Stimulated activated naive CD8-positive, alpha-beta T cell treated with anti-CD3 and anti-CD28 coated beads, Interleukin-15, Interleukin-2, amounts not matched to agents 100 ng/mL and 50 ng/mL, for 24 hours (primary cell): ENCODE measurements around the gene AQP1.

Experiments used
- H3K27ac Mint-ChIP-seq: one replicate; pipeline ENCODE4 v1.8.0; 2021; ENCODE audit warnings: mild to moderate bottlenecking, mixed read lengths
- H3K27me3 Mint-ChIP-seq: one replicate; pipeline ENCODE4 v1.8.0; 2021; ENCODE audit warnings: mixed read lengths
- H3K36me3 Mint-ChIP-seq: one replicate; pipeline ENCODE4 v1.8.0; 2021; ENCODE audit warnings: low read depth, mixed read lengths
- H3K4me1 Mint-ChIP-seq: one replicate; pipeline ENCODE4 v1.8.0; 2021; ENCODE audit warnings: low read depth, mixed read lengths
- H3K4me3 Mint-ChIP-seq: one replicate; pipeline ENCODE4 v1.8.0; 2021; ENCODE audit warnings: mild to moderate bottlenecking, mixed read lengths
- H3K9me3 Mint-ChIP-seq: one replicate; pipeline ENCODE4 v1.8.0; 2021; ENCODE audit warnings: mixed read lengths

The AQP1 gene

DNA sequence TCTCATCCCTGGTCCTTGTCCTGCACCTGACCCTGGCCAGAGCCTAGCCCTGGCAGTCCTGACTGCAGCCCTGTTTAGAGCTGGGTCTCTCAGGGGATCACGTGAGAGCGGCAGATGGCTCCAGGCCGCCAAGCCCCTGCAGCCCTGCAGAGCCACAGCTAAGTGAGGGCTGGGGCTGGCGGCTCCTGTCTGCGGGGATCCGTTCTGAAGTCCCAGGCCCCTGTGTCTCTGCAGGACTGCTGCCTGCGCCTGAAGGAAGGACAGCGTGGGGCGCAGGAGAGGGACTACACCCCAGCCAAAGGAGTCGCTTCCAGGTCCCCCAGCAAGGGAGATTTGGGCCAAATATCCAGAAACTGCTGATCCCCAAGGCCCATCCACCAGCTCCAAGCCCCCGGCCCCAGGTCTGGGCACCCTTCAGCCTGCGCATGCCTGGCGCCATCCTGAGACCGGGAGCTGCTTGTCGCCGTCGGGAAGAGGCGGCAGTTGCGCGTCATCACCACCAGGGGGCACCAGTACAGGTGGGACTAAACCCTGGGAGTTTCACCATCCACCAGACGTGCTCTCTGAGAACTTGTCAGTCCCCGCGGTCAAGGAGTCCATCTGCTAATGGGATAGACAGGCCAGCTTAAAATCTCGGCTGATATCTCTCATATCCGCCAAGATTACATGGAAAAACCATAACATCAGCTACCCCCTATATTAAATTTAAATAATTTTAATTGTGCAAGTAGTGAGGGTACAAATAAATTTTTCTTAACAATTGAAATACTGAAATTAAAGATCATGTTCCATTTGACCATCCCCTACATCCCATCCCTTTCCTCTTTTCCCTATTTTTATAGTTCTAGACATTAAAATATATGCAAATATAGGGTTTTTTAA, 27.0 kb downstream of the AQP1 start:
- no peaks in the 10 kb centered on the region for H3K4me1 Mint-ChIP-seq
- H3K36me3 Mint-ChIP-seq: no peaks in the 10 kb centered on the region
- H3K9me3 Mint-ChIP-seq: no peaks in the 10 kb centered on the region
- H3K27me3 Mint-ChIP-seq: peaks cover 37% of the 10 kb centered on the region
- no peak overlapping the region for H3K4me3 Mint-ChIP-seq
- H3K27ac Mint-ChIP-seq: no peak overlapping the region

DNA sequence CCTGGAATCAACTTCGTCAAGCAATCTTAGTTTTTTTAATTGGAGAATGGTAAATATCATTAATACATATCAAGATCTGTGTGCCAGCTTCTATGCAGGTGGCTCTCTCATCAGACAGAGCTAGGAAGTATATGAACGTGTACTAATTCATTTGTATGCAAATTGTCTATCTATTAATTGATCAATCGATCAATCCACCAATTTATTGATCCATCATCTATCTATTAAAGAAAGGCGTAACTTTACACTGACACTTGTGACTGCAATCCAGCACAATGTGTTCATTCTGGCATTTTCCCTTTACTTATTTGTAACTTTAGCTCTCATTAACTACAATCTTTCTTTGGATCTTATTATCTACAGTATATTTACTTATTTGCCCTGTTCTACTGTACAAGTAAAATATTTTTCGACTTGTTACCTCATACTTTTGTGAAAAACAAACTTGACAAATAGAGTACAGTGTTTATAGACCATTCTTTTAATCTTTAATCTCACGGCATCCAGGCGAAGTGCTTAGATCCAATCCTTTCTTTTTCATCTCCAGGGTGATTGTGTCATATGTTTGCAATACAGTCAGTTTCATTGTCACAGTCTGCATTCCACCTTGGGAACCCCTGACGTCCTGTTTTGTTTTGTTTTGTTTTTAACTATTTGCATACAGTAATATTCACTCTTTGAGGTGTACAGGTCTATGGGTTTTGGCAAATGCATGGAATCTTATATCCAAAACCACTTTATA, 30.1 kb downstream of the AQP1 start:
- no peak overlapping the region for H3K27ac Mint-ChIP-seq
- H3K36me3 Mint-ChIP-seq: no peaks in the 10 kb centered on the region
- H3K9me3 Mint-ChIP-seq: peaks cover 5% of the 10 kb centered on the region
- peaks cover 57% of the 10 kb centered on the region for H3K27me3 Mint-ChIP-seq
- H3K4me1 Mint-ChIP-seq: no peaks in the 10 kb centered on the region
- H3K4me3 Mint-ChIP-seq: no peak overlapping the region

DNA sequence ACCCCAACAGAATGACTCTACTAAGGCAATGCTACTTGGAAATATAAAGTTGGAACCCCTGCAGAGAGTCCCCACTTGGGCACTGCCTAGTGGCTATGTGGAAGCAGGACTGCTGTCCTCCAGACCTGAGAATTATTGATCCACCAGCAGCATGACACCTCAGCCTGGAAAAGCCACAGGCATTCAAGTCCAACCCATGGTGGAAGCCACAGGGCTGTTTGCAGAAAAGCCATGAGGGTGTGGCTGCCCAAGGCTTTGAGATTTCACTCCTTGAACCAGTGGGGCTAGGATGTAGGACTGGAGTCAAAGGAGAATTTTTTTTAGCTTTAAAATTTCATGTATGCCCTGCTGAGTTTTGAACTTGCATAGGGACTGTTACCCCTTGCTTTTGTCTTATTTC, 38.5 kb downstream of the AQP1 start:
- no peaks in the 10 kb centered on the region for H3K4me1 Mint-ChIP-seq
- H3K27me3 Mint-ChIP-seq: peaks cover 66% of the 10 kb centered on the region
- H3K4me3 Mint-ChIP-seq: no peak overlapping the region
- no peaks in the 10 kb centered on the region for H3K36me3 Mint-ChIP-seq
- no peak overlapping the region for H3K27ac Mint-ChIP-seq
- H3K9me3 Mint-ChIP-seq: peaks cover 4% of the 10 kb centered on the region

DNA sequence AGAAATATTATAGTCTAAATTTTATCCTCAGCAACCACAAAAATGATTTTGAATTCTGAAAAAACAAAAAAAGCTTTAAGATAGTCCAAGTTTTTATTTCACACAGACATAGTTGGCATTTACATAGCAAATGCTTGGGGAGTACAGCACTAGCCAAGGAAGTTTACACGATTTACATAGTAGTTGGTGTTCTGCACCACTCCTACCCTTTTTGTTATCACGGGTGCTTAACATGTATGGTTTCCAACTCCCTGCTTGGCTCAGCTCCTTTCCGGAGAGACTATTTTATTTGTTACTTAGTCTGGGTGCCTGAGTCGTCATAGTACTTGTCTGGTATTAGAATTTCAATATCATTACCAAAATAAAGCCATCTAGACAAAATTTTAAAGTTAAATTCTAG, 43.3 kb downstream of the AQP1 start:
- no peak overlapping the region for H3K27ac Mint-ChIP-seq
- no peaks in the 10 kb centered on the region for H3K36me3 Mint-ChIP-seq
- H3K9me3 Mint-ChIP-seq: peaks cover 9% of the 10 kb centered on the region
- H3K27me3 Mint-ChIP-seq: peaks cover 41% of the 10 kb centered on the region
- H3K4me3 Mint-ChIP-seq: no peak overlapping the region
- H3K4me1 Mint-ChIP-seq: no peaks in the 10 kb centered on the region

DNA sequence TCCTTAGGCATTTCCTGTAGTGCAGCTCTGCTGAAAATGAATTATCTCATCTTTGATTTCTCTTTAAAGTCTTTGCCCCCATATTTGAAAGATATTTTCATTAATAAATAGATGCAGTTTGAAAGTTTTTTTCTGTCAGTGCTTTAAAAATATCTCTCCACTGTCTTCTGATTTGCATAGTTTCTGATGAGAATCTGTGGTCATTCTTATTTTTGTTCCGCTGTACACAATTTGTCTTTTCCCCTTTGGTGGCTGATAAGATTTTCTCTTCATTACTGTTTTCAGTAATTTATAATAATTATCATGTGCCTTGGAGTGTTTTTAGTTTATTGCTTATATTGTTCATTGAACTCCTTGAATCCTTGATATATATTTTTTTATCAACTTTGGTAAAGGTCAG, 45.1 kb downstream of the AQP1 start:
- H3K27me3 Mint-ChIP-seq: peaks cover 36% of the 10 kb centered on the region
- no peak overlapping the region for H3K27ac Mint-ChIP-seq
- no peaks in the 10 kb centered on the region for H3K4me1 Mint-ChIP-seq
- H3K36me3 Mint-ChIP-seq: no peaks in the 10 kb centered on the region
- H3K4me3 Mint-ChIP-seq: no peak overlapping the region
- peaks cover 9% of the 10 kb centered on the region for H3K9me3 Mint-ChIP-seq

DNA sequence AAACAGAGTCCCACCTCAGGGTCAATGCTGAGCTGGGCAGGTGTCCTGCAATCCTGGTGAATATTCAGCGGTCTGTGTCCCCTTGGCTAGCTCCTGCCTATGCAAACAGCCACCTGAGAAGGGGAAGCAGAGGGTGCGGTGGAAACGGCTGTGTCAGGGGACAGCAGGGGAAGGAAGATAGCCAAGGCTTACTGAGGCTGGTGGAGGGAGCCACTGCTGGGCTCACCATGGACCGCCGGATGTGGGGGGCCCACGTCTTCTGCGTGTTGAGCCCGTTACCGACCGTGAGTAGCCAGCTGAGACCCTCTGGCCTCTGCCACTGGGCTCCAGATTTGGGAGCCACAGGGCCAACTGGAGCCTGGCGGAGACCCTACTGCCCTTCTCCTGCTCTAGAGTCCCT, 52.2 kb downstream of the AQP1 start, which contains the start of gene GHRHR:
TSS of gene GHRHR (plus strand) at position 112 of the 400 bp plus-strand sequence. CDS start at position 228, 116 bp downstream.
- Mint-ChIP-seq H3K36me3 (no peaks in the 10 kb centered on the region), H3K4me3 (no peak within 1 kb of the TSS), H3K4me1 (no peaks in the 10 kb centered on the region), H3K9me3 (no peaks in the 10 kb centered on the region), H3K27me3 (peaks cover 23% of the 10 kb centered on the region), H3K27ac (no peak within 1 kb of the TSS)

DNA sequence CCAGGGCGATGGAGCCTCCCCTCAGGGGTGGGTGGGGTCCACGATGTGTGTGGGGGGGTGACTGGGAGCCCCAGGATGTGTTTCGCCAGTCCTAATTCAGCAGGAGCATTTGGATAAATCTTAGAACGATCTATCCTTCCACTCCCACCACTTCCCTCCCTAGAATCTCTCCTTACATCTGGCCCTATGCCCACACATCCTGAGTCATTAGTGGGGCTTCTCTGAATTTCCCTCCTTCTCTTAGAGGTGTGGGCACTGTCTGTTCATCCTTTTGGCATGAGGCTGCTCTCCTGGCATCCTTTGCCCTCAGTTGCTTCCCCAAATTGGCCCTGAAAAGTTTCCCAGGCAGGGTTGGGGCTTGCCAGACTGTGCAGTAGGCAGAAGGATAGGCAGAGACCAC, 53.7 kb downstream of the AQP1 start:
- peaks cover 17% of the 10 kb centered on the region for H3K27me3 Mint-ChIP-seq
- H3K36me3 Mint-ChIP-seq: no peaks in the 10 kb centered on the region
- no peaks in the 10 kb centered on the region for H3K9me3 Mint-ChIP-seq
- no peaks in the 10 kb centered on the region for H3K4me1 Mint-ChIP-seq
- H3K4me3 Mint-ChIP-seq: no peak overlapping the region
- H3K27ac Mint-ChIP-seq: no peak overlapping the region

DNA sequence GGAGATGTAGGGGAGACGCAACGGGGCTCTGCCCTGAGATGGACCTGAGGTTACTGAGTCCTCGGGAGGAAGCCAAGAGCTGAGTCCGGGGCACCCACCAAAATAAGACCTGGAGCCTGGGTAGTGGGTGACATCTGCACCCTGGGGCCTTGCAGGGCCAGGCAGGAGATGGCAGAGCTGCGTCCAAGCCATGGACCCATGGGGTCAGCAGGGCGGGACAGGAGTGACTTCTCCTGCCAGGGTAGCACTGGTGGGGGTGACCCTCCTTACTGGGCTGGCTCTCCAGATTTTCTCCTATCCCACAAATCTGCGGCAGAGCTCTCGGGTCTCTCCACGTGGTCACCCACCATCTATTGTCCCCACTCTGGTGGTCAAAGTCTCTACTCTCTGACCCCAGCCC, 54.2 kb downstream of the AQP1 start:
- Mint-ChIP-seq H3K9me3 (no peaks in the 10 kb centered on the region), H3K36me3 (no peaks in the 10 kb centered on the region), H3K27me3 (peaks cover 17% of the 10 kb centered on the region), H3K4me1 (no peaks in the 10 kb centered on the region), H3K4me3 (no peak overlapping the region), H3K27ac (no peak overlapping the region)

DNA sequence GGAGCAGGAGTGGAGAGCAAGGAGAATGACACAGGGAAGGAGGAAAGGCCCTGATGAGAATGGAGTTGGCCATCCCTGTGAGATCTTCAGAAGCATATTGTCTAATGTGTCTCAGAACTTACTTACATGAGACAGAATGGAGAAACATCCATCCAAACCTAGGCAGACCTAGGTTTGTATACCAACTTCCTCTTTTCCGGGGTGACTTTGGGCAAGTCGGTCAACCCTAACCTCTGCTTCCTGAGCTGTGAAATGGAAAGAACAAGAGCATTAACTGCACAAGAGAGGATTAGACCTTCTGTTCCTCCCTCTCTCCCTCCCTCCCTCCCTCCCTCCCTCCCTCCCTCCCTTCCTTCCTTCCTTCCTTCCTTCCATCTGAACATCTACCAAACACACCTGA, 56.6 kb downstream of the AQP1 start:
- no peaks in the 10 kb centered on the region for H3K9me3 Mint-ChIP-seq
- H3K4me1 Mint-ChIP-seq: no peaks in the 10 kb centered on the region
- no peak overlapping the region for H3K4me3 Mint-ChIP-seq
- no peak overlapping the region for H3K27ac Mint-ChIP-seq
- H3K27me3 Mint-ChIP-seq: peaks cover 15% of the 10 kb centered on the region
- no peaks in the 10 kb centered on the region for H3K36me3 Mint-ChIP-seq

DNA sequence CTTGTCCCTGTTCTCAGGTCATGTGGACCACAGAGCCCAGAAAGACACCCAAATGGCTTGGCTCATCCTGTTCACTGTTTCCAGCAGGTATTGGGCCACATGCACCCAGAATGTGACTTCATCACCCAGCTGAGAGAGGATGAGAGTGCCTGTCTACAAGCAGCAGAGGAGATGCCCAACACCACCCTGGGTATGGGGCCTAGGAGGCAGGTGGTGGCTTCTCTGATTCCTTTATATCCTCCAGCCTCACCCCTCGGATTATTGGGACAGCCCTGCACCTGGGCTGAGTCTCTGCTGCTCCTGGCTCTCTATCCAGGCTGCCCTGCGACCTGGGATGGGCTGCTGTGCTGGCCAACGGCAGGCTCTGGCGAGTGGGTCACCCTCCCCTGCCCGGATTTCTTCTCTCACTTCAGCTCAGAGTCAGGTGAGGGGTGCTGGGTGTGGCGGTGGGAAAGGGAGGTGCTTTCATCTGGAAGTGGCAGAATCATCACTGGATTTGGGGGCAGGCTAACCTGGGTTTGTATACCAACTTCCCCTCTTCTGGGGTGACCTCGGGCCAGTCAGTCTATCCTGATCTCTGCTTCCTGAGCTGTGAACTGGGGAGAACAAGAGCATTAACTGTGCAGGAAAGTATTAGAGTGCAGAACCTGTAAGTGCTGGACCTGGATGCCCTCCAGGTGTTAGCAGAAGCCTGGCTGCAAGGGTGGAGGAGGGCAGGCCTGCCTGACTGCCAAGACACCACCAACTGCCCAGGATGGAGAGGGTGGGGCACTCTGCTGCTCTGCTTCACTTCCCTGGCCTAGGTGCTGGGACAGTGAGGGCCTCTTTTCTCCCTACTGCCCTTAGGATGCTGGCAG, 57.3 kb downstream of the AQP1 start:
- H3K4me1 Mint-ChIP-seq: no peaks in the 10 kb centered on the region
- H3K27ac Mint-ChIP-seq: no peak overlapping the region
- no peaks in the 10 kb centered on the region for H3K9me3 Mint-ChIP-seq
- no peaks in the 10 kb centered on the region for H3K36me3 Mint-ChIP-seq
- H3K4me3 Mint-ChIP-seq: no peak overlapping the region
- peaks cover 15% of the 10 kb centered on the region for H3K27me3 Mint-ChIP-seq

DNA sequence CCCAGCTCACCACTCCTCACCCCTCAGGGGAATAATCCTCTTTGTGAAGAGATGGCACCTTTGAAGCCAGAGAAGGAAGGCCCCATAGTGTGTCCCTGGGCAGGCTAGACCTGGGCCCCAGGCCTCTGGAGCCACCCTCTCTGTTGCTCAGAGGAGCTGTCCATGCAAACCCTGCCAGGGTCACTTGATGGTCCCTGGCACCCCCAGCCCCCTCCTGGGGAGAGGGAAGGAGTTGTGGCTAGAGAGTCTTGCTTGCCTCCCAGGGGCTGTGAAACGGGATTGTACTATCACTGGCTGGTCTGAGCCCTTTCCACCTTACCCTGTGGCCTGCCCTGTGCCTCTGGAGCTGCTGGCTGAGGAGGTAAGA, 57.9 kb downstream of the AQP1 start:
- Mint-ChIP-seq H3K36me3 (no peaks in the 10 kb centered on the region), H3K4me3 (no peak overlapping the region), H3K9me3 (no peaks in the 10 kb centered on the region), H3K27me3 (peaks cover 15% of the 10 kb centered on the region), H3K4me1 (no peaks in the 10 kb centered on the region), H3K27ac (no peak overlapping the region)

DNA sequence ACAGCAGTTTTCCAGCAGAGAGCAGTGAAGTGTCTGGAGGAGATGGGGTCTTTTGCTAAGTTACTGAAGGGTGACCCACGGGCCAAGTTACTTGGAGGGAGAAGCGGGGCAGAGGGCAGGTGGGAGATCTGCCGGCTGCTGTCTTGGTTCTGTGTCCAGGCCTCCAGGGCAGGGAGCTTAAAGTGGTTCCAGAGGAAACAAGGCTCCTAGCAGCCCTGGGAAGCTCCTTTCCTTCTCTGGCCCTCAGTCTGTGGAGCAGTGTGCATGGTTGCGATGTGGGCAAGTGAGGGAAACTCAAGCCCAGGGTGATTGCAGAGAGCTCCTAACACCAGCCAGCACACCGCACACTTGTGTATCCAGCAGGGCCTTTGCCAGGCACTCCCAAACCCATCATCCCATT, 58.4 kb downstream of the AQP1 start:
- H3K4me3 Mint-ChIP-seq: no peak overlapping the region
- peaks cover 15% of the 10 kb centered on the region for H3K27me3 Mint-ChIP-seq
- no peaks in the 10 kb centered on the region for H3K4me1 Mint-ChIP-seq
- no peaks in the 10 kb centered on the region for H3K36me3 Mint-ChIP-seq
- H3K27ac Mint-ChIP-seq: no peak overlapping the region
- no peaks in the 10 kb centered on the region for H3K9me3 Mint-ChIP-seq

DNA sequence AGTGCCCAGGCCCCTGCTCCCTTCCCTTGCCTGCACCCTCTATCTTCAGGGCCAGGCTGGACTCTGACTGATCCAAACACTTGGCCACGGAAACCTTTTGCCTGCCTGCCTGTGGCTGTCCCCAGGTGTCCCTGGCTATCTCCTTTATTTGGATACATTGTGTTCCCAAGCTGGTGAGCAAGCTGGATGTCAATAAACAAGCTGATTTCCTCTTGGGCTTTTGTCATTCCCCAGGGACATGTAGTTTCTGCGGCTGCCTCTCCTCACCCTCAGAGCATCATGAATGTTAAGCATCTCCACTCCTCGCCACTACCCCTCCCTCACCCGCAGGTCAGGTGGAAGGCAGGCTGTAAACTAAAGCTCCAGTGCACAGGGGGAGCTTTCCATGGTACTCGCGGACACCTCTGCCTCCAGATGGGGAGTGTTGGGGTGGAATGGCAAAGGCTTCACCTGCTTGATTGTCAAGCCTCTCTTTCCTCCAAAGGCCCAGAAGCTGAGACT, 59.0 kb downstream of the AQP1 start:
- Mint-ChIP-seq H3K36me3 (no peaks in the 10 kb centered on the region), H3K4me1 (no peaks in the 10 kb centered on the region), H3K27ac (no peak overlapping the region), H3K27me3 (peaks cover 17% of the 10 kb centered on the region), H3K4me3 (no peak overlapping the region), H3K9me3 (no peaks in the 10 kb centered on the region)

DNA sequence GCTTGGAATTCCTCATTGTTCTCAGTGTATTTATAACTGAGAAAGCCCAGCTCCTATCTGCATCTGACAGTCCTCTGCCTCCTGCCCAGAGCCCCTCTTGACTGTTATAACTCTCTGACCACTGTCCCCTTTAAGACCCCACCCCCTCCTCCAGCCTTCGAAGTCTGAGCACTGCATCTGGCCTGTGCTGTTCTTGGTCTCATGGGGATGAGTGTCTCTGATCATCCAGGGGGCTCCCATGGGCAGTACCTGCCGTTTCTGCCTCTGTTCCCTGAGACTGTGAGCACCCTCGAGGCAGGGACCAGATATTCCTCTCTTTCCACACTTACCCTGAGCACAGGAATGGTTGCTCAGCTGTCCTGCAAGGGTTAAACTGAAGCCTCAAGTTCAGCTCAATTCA, 59.8 kb downstream of the AQP1 start:
- Mint-ChIP-seq H3K27me3 (peaks cover 19% of the 10 kb centered on the region), H3K4me1 (no peaks in the 10 kb centered on the region), H3K27ac (no peak overlapping the region), H3K9me3 (no peaks in the 10 kb centered on the region), H3K36me3 (no peaks in the 10 kb centered on the region), H3K4me3 (no peak overlapping the region)
